ENCODE measurements around the gene SLC6A6.

SLC6A6 gene

GRCh38 chr3:14497321-14497720 is 94.9 kb downstream of the SLC6A6 start:
- Histone ChIP-seq H3K36me3 (replicated peaks) (no peaks in the 10 kb centered on the region), H3K4me3 (ENCODE audit: low read depth, low read length) (no peak overlapping the region), H3K27ac (no peak overlapping the region), H3K27me3 (replicated peaks) (no peaks in the 10 kb centered on the region)
- in situ Hi-C loops (cut with HindIII; ENCODE audit: low pct_ligation_motif_present, low sequenced_read_pairs), result no loop called here
- no peak for DNase-seq
- TF ChIP-seq, protein P1, sequence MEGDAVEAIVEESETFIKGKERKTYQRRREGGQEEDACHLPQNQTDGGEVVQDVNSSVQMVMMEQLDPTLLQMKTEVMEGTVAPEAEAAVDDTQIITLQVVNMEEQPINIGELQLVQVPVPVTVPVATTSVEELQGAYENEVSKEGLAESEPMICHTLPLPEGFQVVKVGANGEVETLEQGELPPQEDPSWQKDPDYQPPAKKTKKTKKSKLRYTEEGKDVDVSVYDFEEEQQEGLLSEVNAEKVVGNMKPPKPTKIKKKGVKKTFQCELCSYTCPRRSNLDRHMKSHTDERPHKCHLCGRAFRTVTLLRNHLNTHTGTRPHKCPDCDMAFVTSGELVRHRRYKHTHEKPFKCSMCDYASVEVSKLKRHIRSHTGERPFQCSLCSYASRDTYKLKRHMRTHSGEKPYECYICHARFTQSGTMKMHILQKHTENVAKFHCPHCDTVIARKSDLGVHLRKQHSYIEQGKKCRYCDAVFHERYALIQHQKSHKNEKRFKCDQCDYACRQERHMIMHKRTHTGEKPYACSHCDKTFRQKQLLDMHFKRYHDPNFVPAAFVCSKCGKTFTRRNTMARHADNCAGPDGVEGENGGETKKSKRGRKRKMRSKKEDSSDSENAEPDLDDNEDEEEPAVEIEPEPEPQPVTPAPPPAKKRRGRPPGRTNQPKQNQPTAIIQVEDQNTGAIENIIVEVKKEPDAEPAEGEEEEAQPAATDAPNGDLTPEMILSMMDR (IDR thresholded peaks at IDR 0.05; ENCODE audit: low read depth, low read length, missing control alignments), result no peak

DNA sequence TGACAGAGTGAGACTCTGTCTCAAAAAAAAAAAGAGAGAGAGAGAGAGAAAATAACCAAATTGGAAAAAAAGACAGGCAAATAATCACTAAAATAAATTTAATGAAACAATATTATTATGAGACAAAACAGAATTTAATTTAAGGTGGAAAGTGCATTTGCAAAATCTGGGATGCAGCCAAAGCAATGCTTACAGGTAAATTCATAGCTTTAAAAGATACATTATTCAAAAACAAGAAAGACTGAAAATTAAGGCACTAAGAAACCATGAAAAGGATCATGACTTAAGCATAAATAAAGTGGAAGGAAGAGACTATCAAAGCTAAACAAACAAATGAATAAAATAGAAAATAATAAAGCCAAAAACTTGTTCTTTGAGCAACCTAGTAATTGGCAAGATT is 100.1 kb downstream of the SLC6A6 start:
- Histone ChIP-seq H3K27me3 (replicated peaks) (no peaks in the 10 kb centered on the region), H3K4me3 (ENCODE audit: low read depth, low read length) (no peak overlapping the region), H3K36me3 (replicated peaks) (no peaks in the 10 kb centered on the region), H3K27ac (no peak overlapping the region)
- no peak for DNase-seq
- in situ Hi-C loops (cut with HindIII; ENCODE audit: low pct_ligation_motif_present, low sequenced_read_pairs), result no loop called here
- TF ChIP-seq, protein P1 (IDR thresholded peaks at IDR 0.05; ENCODE audit: low read depth, low read length, missing control alignments), result no peak

DNA sequence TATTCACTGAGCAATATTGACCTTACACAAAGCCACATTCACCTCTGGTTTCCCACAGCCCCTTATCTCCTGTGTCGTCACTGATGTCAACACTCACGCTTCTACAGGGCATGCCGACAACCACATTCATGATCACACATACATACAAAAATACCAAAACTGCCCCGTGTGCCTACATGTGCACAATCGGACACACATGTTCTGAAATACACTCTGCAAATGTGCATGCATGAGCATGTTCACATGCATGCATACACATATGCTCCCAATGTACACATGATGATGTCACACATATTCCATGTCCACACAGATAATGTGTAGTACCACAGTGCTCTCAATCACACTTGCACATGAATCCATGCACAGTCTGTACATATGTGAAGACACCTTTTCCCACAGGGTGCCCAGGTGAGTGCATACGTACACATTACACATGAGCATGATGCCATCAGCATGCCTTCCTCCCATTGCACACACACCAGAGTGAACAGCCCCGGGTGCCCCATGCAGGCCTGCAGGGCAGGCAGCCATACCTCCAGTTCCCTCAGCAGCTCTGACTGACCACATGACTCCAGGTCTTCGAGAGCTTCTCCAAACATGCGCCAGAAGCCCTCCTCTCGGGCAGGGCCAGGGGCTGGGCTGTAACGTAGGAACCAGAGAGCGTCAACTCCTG is 100.8 kb downstream of the SLC6A6 start:
- Histone ChIP-seq H3K27ac (no peak overlapping the region), H3K36me3 (replicated peaks) (no peaks in the 10 kb centered on the region), H3K27me3 (replicated peaks) (no peaks in the 10 kb centered on the region), H3K4me3 (ENCODE audit: low read depth, low read length) (no peak overlapping the region)
- in situ Hi-C loops (cut with HindIII; ENCODE audit: low pct_ligation_motif_present, low sequenced_read_pairs), result no loop called here
- DNase-seq, result no peak
- TF ChIP-seq, protein P1 (IDR thresholded peaks at IDR 0.05; ENCODE audit: low read depth, low read length, missing control alignments), result no peak

DNA sequence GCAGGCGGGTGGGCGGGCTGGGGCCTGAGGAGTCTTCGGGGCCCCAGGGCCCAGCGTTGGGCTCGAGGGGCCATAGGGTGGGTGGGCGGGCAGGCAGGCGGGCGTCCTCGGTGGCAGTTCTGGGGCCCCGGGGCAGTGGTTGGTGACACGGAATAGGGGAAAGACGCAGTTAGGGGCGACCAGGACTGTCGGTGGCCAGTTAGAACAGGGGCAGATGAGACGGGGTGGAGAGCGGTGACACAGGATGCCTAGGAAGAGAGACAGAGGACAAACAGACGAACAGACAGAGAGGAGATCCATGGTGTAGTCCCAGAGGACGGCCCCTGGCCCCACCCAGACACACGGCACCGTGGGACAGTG is 101.3 kb downstream of the SLC6A6 start:
- no peaks in the 10 kb centered on the region for H3K36me3 ChIP-seq (replicated peaks)
- H3K27me3 ChIP-seq (replicated peaks), result no peaks in the 10 kb centered on the region
- TF ChIP-seq, protein P1 (IDR thresholded peaks at IDR 0.05; ENCODE audit: low read depth, low read length, missing control alignments), result no peak
- H3K27ac ChIP-seq, result no peak overlapping the region
- no peak for DNase-seq
- H3K4me3 ChIP-seq (ENCODE audit: low read depth, low read length), result no peak overlapping the region
- in situ Hi-C loops (cut with HindIII; ENCODE audit: low pct_ligation_motif_present, low sequenced_read_pairs), result no loop called here

DNA sequence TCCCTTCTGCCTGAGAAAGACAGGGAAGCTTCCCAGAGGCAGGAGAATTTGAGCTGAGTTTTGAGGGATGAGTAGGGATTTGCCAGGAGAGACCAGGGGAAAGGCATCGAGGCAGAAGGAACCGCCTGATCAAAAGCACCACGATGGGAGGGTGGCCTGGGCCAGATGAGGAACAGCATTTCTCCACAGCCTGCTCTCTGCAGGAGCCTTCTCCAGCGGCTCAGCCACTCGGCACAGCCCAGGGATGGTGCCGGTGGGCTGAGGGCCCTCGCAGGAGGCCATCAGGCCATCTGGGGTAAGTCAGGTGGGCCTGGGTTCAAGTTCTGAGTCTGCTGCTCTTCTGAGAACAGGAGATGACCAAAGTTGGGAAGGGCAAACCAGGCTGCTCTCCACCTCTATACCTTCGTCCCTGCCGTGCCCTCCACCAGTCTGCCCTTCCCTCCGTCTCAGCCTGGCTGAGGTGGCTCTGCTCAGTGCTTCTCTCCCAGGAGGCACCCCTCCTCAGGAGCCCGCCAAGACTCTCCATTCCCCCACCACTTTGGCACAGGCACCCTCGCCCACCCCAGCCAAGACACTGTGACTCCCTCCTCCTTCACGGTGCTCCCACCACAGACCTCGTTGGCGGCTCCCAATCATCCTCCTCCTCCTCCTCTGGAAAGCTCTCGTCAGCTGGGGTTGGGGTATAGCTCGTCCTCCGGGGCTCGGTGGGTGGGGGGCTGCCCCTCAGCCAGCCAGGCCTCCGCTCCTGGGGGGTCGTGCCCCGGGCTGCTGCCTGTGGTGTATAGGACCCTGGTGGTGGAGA is 102.8 kb downstream of the SLC6A6 start:
- TF ChIP-seq, protein P1 (IDR thresholded peaks at IDR 0.05; ENCODE audit: low read depth, low read length, missing control alignments), result no peak
- in situ Hi-C loops (cut with HindIII; ENCODE audit: low pct_ligation_motif_present, low sequenced_read_pairs), result no loop called here
- Histone ChIP-seq H3K27ac (no peak overlapping the region), H3K27me3 (replicated peaks) (no peaks in the 10 kb centered on the region), H3K36me3 (replicated peaks) (no peaks in the 10 kb centered on the region), H3K4me3 (ENCODE audit: low read depth, low read length) (no peak overlapping the region)
- no peak for DNase-seq
